ENCODE results near the gene IZUMO1. TPM values are rescaled to one million over a fixed set of nuclear protein-coding genes. Genes with fewer than 3 reads are reported as not detected.
A peak's percentile ranks its signal among the peaks of the same experiment; 100 is the strongest.
"Not testable (repeated sequence)": the region's sequence is repeated elsewhere in the genome, so short reads cannot be mapped to it uniquely, and the experiment has no call there.

IZUMO1 gene
- polyA plus RNA-seq, 1 donor (not counting 4 experiments of a cell fraction or from before 2014, with no cell fraction given): 0.63 TPM

DNA sequence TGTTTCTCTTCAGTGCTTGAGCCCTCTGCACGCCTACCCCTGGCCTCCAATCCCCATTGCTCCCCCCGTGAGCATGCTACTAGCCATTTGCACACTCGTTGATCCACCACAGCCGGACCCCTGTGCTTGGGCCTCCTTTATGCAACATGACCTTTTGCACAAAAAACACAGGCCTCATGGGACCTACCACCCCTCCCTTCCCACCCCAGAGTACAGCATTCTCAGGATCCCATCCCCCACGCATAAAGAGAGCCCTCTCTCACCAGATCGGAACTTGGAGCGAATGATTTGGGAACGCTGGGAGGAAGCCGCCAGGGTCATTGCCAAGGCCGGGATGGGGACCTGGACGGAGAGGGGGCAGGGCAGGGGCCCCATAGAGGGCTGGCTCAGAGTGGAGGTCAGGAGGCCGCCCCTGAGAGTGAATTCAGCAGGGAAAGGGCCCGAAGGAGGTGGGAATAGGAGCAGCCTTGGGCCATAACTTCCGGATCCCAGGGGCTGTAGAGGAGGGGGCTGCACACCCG is 27.9 kb downstream of the IZUMO1 start:
- dilution Hi-C loops (cut with MboI; ENCODE audit: extremely low pct_ligation_motif_present, low sequenced_read_pairs): no loop called here
- FAIRE-seq: no peak
- H3K9ac ChIP-seq (ENCODE audit: control insufficient read depth, extremely low read depth, insufficient read depth, low read length): no peak overlapping the region
- no peak for DNase-seq (ENCODE audit: low read depth, low spot score)
- H4K20me1 ChIP-seq (ENCODE audit: control insufficient read depth, extremely low read depth, insufficient read depth, low read length): no peaks in the 10 kb centered on the region
- H3K9me3 ChIP-seq (ENCODE audit: control insufficient read depth, low read depth, low read length): no peaks in the 10 kb centered on the region
- no peak overlapping the region for H3K4me2 ChIP-seq (ENCODE audit: control insufficient read depth, extremely low read depth, insufficient read depth, low read depth, low read length)
- no peaks in the 10 kb centered on the region for H3K36me3 ChIP-seq (ENCODE audit: control insufficient read depth in 2 of 2, extremely low read depth in 1 of 2, insufficient read depth in 2 of 2, low read length in 2 of 2)
- no peak overlapping the region for H2AFZ ChIP-seq (ENCODE audit: control insufficient read depth, low read length)
- TF ChIP-seq, protein P1, sequence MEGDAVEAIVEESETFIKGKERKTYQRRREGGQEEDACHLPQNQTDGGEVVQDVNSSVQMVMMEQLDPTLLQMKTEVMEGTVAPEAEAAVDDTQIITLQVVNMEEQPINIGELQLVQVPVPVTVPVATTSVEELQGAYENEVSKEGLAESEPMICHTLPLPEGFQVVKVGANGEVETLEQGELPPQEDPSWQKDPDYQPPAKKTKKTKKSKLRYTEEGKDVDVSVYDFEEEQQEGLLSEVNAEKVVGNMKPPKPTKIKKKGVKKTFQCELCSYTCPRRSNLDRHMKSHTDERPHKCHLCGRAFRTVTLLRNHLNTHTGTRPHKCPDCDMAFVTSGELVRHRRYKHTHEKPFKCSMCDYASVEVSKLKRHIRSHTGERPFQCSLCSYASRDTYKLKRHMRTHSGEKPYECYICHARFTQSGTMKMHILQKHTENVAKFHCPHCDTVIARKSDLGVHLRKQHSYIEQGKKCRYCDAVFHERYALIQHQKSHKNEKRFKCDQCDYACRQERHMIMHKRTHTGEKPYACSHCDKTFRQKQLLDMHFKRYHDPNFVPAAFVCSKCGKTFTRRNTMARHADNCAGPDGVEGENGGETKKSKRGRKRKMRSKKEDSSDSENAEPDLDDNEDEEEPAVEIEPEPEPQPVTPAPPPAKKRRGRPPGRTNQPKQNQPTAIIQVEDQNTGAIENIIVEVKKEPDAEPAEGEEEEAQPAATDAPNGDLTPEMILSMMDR (optimal IDR thresholded peaks at IDR 0.05 in 1 of 3, IDR thresholded peaks at IDR 0.05 in 1 of 3, conservative IDR thresholded peaks at IDR 0.05 in 1 of 3; ENCODE audit: extremely low read depth in 1 of 3, insufficient read depth in 2 of 3, low read length in 3 of 3): no peak
- H3K4me3 ChIP-seq (ENCODE audit: control insufficient read depth in 2 of 3, extremely low read depth in 1 of 3, insufficient read depth in 2 of 3, low read depth in 1 of 3, low read length in 3 of 3): no peak overlapping the region
- no peak overlapping the region for H3K27ac ChIP-seq (ENCODE audit: control insufficient read depth, insufficient read depth, low read length)
- peaks cover 22% of the 10 kb centered on the region for H3K4me1 ChIP-seq (ENCODE audit: control insufficient read depth, extremely low read depth, insufficient read depth, low read length)
- peaks cover 2% of the 10 kb centered on the region for H3K79me2 ChIP-seq (ENCODE audit: control insufficient read depth, insufficient read depth, low read length)
- no peaks in the 10 kb centered on the region for H3K9me1 ChIP-seq (ENCODE audit: control insufficient read depth, extremely low read depth, insufficient read depth, low read length)
- no peaks in the 10 kb centered on the region for H3K27me3 ChIP-seq (ENCODE audit: control insufficient read depth, extremely low read depth, insufficient read depth, low read length)

- DNase-seq (ENCODE audit: low read depth, low spot score); H3K9ac ChIP-seq (ENCODE audit: control insufficient read depth, extremely low read depth, insufficient read depth, low read length); dilution Hi-C loops (cut with MboI; ENCODE audit: extremely low pct_ligation_motif_present, low sequenced_read_pairs); H3K79me2 ChIP-seq (ENCODE audit: control insufficient read depth, insufficient read depth, low read length); FAIRE-seq; H2AFZ ChIP-seq (ENCODE audit: control insufficient read depth, low read length); H3K9me1 ChIP-seq (ENCODE audit: control insufficient read depth, extremely low read depth, insufficient read depth, low read length); H3K36me3 ChIP-seq (ENCODE audit: control insufficient read depth in 2 of 2, extremely low read depth in 1 of 2, insufficient read depth in 2 of 2, low read length in 2 of 2); H3K4me2 ChIP-seq (ENCODE audit: control insufficient read depth, extremely low read depth, insufficient read depth, low read depth, low read length); H3K9me3 ChIP-seq (ENCODE audit: control insufficient read depth, low read depth, low read length); H3K27me3 ChIP-seq (ENCODE audit: control insufficient read depth, extremely low read depth, insufficient read depth, low read length); H3K27ac ChIP-seq (ENCODE audit: control insufficient read depth, insufficient read depth, low read length); H4K20me1 ChIP-seq (ENCODE audit: control insufficient read depth, extremely low read depth, insufficient read depth, low read length); H3K4me3 ChIP-seq (ENCODE audit: control insufficient read depth in 2 of 3, extremely low read depth in 1 of 3, insufficient read depth in 2 of 3, low read depth in 1 of 3, low read length in 3 of 3): not testable (repeated sequence)
- peaks cover 29% of the 10 kb centered on the region for H3K4me1 ChIP-seq (ENCODE audit: control insufficient read depth, extremely low read depth, insufficient read depth, low read length)
These were observed 28.6 kb downstream of the IZUMO1 start for GRCh38 chr19:48718106-48718505.

- Histone ChIP-seq H3K27me3 (ENCODE audit: control insufficient read depth, extremely low read depth, insufficient read depth, low read length) (no peaks in the 10 kb centered on the region), H3K9me1 (ENCODE audit: control insufficient read depth, extremely low read depth, insufficient read depth, low read length) (no peaks in the 10 kb centered on the region), H3K36me3 (ENCODE audit: control insufficient read depth in 2 of 2, extremely low read depth in 1 of 2, insufficient read depth in 2 of 2, low read length in 2 of 2) (no peaks in the 10 kb centered on the region), H3K4me1 (ENCODE audit: control insufficient read depth, extremely low read depth, insufficient read depth, low read length) (peaks cover 30% of the 10 kb centered on the region), H3K9ac (ENCODE audit: control insufficient read depth, extremely low read depth, insufficient read depth, low read length) (no peak overlapping the region), H3K4me2 (ENCODE audit: control insufficient read depth, extremely low read depth, insufficient read depth, low read depth, low read length) (peak overlapping the region; percentile 51), H3K79me2 (ENCODE audit: control insufficient read depth, insufficient read depth, low read length) (peaks cover 4% of the 10 kb centered on the region), H2AFZ (ENCODE audit: control insufficient read depth, low read length) (peak overlapping the region; percentile 78), H3K4me3 (ENCODE audit: control insufficient read depth in 2 of 3, extremely low read depth in 1 of 3, insufficient read depth in 2 of 3, low read depth in 1 of 3, low read length in 3 of 3) (peak overlapping the region in 1 of 3 experiments; percentile 38), H4K20me1 (ENCODE audit: control insufficient read depth, extremely low read depth, insufficient read depth, low read length) (no peaks in the 10 kb centered on the region), H3K27ac (ENCODE audit: control insufficient read depth, insufficient read depth, low read length) (no peak overlapping the region), H3K9me3 (ENCODE audit: control insufficient read depth, low read depth, low read length) (no peaks in the 10 kb centered on the region)
- dilution Hi-C loops (cut with MboI; ENCODE audit: extremely low pct_ligation_motif_present, low sequenced_read_pairs): no loop called here
- TF ChIP-seq, protein P1 (optimal IDR thresholded peaks at IDR 0.05 in 1 of 3, IDR thresholded peaks at IDR 0.05 in 1 of 3, conservative IDR thresholded peaks at IDR 0.05 in 1 of 3; ENCODE audit: extremely low read depth in 1 of 3, insufficient read depth in 2 of 3, low read length in 3 of 3): no peak
- no peak for TF ChIP-seq EZH2 (IDR thresholded peaks at IDR 0.05; ENCODE audit: low read length)
- DNase-seq (ENCODE audit: low read depth, low spot score): no peak
- no peak for FAIRE-seq
These were observed 30.0 kb downstream of the IZUMO1 start for GRCh38 chr19:48716562-48717291.
